H1 (cell line): ENCODE results near the gene GPC6. TPM values are rescaled to one million over a fixed set of nuclear protein-coding genes. Genes with fewer than 3 reads are reported as not detected.

ENCODE experiments used
- CTCF ChIA-PET: fragments of 300-600 bp; sonication (Branson Sonifier 250); formaldehyde crosslinking; loops from one replicate; lab custom pipeline; 2021; ENCODE audit not compliant: partially characterized antibody; lab: Charles Lee
- POLR2A ChIA-PET: fragments of 300-600 bp; sonication (Branson Sonifier 250); formaldehyde crosslinking; loops from one replicate; lab custom pipeline; 2021; ENCODE audit warnings: inconsistent platforms; ENCODE audit not compliant: partially characterized antibody; lab: Charles Lee
- DNase-seq, 2 experiments: peaks; one replicate each; pipeline versions ENCODE4 v3.0.0 to v3.0.0-alpha.2; 2010 to 2022; ENCODE audit warnings: low spot score in 2 of 2, low read depth in 1 of 2, mixed read lengths in 1 of 2
- FAIRE-seq: peaks from 2 replicates; lab custom pipeline; 2011; peaks lifted over from hg19 to GRCh38; lab: Jason Lieb, UNC
- H2AFZ ChIP-seq: 2 replicates; pipeline ENCODE4 v1.8.1; 2012; ENCODE audit warnings: low read length, inconsistent platforms
- H2AK5ac ChIP-seq: 2 replicates; pipeline ENCODE4 v1.6.1; 2013; ENCODE audit warnings: low read depth, low read length
- H2BK120ac ChIP-seq: replicated peaks from 2 replicates; pipeline ENCODE3; 2013; ENCODE audit warnings: low read depth, low read length, inconsistent platforms
- H2BK12ac ChIP-seq: 2 replicates; pipeline ENCODE4 v1.6.1; 2013; ENCODE audit warnings: low read depth, low read length
- H2BK15ac ChIP-seq: 2 replicates; pipeline ENCODE4 v1.6.1; 2013; ENCODE audit warnings: low read length
- H2BK20ac ChIP-seq: 2 replicates; pipeline ENCODE4 v1.6.1; 2013; ENCODE audit warnings: low read length
- H2BK5ac ChIP-seq: 2 replicates; pipeline ENCODE4 v1.6.1; 2013; ENCODE audit warnings: low read depth, low read length
- H3K14ac ChIP-seq: 2 replicates; pipeline ENCODE4 v1.6.1; 2013; ENCODE audit warnings: inconsistent platforms; ENCODE audit not compliant: insufficient read length
- H3K18ac ChIP-seq: 2 replicates; pipeline ENCODE4 v1.6.1; 2013; ENCODE audit warnings: low read length; ENCODE audit errors: extremely low read depth
- H3K23ac ChIP-seq: 2 replicates; pipeline ENCODE4 v1.6.1; 2013; ENCODE audit warnings: inconsistent platforms; ENCODE audit not compliant: insufficient read length
- H3K23me2 ChIP-seq: 2 replicates; pipeline ENCODE4 v1.6.1; 2013; ENCODE audit warnings: low read depth, low read length
- H3K27ac ChIP-seq: 2 replicates; pipeline ENCODE4 v1.6.1; 2011; ENCODE audit warnings: low read depth, low read length, inconsistent platforms
- H3K27me3 ChIP-seq, 4 experiments: replicated peaks in 1 of 4; 1 replicate in 1 of 4; 2 replicates in 3 of 4; pipeline versions ENCODE4 v1.6.1 to v1.8.1; 2011 to 2013; ENCODE audit warnings: low read length in 3 of 4, mild to moderate bottlenecking in 3 of 4, inconsistent platforms in 2 of 4, mixed read lengths in 2 of 4, moderate library complexity in 1 of 4; ENCODE audit not compliant: control insufficient read depth in 3 of 4, insufficient read depth in 3 of 4; ENCODE audit errors: extremely low read depth in 1 of 4
- H3K36me3 ChIP-seq, 4 experiments: 2 replicates each; pipeline versions ENCODE4 v1.6.1 to v1.8.1; 2011 to 2013; ENCODE audit warnings: mild to moderate bottlenecking in 4 of 4, low read length in 3 of 4, moderate library complexity in 2 of 4, control low read depth in 1 of 4, inconsistent platforms in 1 of 4; ENCODE audit not compliant: insufficient read depth in 4 of 4, control insufficient read depth in 2 of 4
- H3K4ac ChIP-seq: replicated peaks from 2 replicates; pipeline ENCODE3; 2013; ENCODE audit warnings: low read length, low read depth, mixed read lengths, inconsistent platforms; ENCODE audit not compliant: insufficient read length
- H3K4me1 ChIP-seq, 4 experiments: replicated peaks in 1 of 4; 1 replicate in 1 of 4; 2 replicates in 3 of 4; pipeline versions ENCODE4 v1.6.1 to v1.8.1; 2011 to 2013; ENCODE audit warnings: low read length in 3 of 4, inconsistent platforms in 2 of 4, mixed read lengths in 1 of 4; ENCODE audit not compliant: insufficient read depth in 4 of 4, control insufficient read depth in 3 of 4
- H3K4me2 ChIP-seq, 2 experiments: 2 replicates each; pipeline versions ENCODE4 v1.6.1 to v1.8.1; 2011 to 2013; ENCODE audit warnings: low read depth in 2 of 2, low read length in 2 of 2, control low read depth in 1 of 2, inconsistent platforms in 1 of 2, mild to moderate bottlenecking in 1 of 2; ENCODE audit not compliant: insufficient read depth in 1 of 2
- H3K4me3 ChIP-seq, 4 experiments: fragments of 200-600, 300-600 bp in 1 of 4; sonication (generic), shearing (Covaris generic), sonication (Bioruptor Twin) in 1 of 4; 2 replicates each; pipeline versions ENCODE4 v1.5.1 to v1.8.1; 2011 to 2016; ENCODE audit warnings: low read length in 4 of 4, low read depth in 3 of 4, control low read depth in 2 of 4, inconsistent platforms in 2 of 4, mild to moderate bottlenecking in 2 of 4, mixed read lengths in 1 of 4, moderate library complexity in 1 of 4; ENCODE audit not compliant: insufficient read depth in 2 of 4; ENCODE audit errors: extremely low read depth in 1 of 4
- H3K56ac ChIP-seq: replicated peaks from 2 replicates; pipeline ENCODE3; 2013; ENCODE audit warnings: low read depth, mild to moderate bottlenecking, mixed read lengths, low read length, inconsistent platforms; ENCODE audit not compliant: insufficient read length
- H3K79me1 ChIP-seq: 2 replicates; pipeline ENCODE4 v1.6.1; 2013; ENCODE audit warnings: low read depth, low read length, control low read depth
- H3K79me2 ChIP-seq, 2 experiments: 2 replicates each; pipeline versions ENCODE4 v1.6.1 to v1.8.1; 2012 to 2013; ENCODE audit warnings: low read length in 2 of 2, mild to moderate bottlenecking in 2 of 2, inconsistent platforms in 1 of 2; ENCODE audit not compliant: insufficient read depth in 2 of 2, control insufficient read depth in 1 of 2
- H3K9ac ChIP-seq, 4 experiments: replicated peaks in 1 of 4; 1 replicate in 1 of 4; 2 replicates in 3 of 4; pipeline versions ENCODE4 v1.6.1 to v1.8.1; 2011 to 2013; ENCODE audit warnings: low read depth in 3 of 4, low read length in 3 of 4, control low read depth in 2 of 4, mild to moderate bottlenecking in 2 of 4, moderate library complexity in 2 of 4, inconsistent platforms in 1 of 4; ENCODE audit errors: extremely low read depth in 1 of 4
- H3K9me3 ChIP-seq, 2 experiments: 2 replicates each; pipeline versions ENCODE4 v1.6.1 to v1.8.1; 2012 to 2013; ENCODE audit warnings: mild to moderate bottlenecking in 2 of 2, moderate library complexity in 2 of 2, control low read depth in 1 of 2, inconsistent platforms in 1 of 2, low read depth in 1 of 2, low read length in 1 of 2, mixed read lengths in 1 of 2; ENCODE audit not compliant: insufficient read depth in 2 of 2
- H4K20me1 ChIP-seq, 2 experiments: replicated peaks in 1 of 2; 2 replicates each; pipeline versions ENCODE3 to v1.8.1; 2011 to 2013; ENCODE audit warnings: inconsistent platforms in 2 of 2, low read length in 2 of 2, mild to moderate bottlenecking in 1 of 2; ENCODE audit not compliant: insufficient read depth in 2 of 2, control insufficient read depth in 1 of 2
- H4K5ac ChIP-seq: 2 replicates; pipeline ENCODE4 v1.6.1; 2013; ENCODE audit warnings: low read length, low read depth, mixed read lengths, inconsistent platforms; ENCODE audit not compliant: insufficient read length
- H4K8ac ChIP-seq: 2 replicates; pipeline ENCODE4 v1.8.0; 2013; ENCODE audit warnings: mild to moderate bottlenecking, moderate library complexity, low read length, inconsistent platforms; ENCODE audit not compliant: insufficient read depth; ENCODE audit errors: extremely low read depth
- H4K91ac ChIP-seq: replicated peaks from 2 replicates; pipeline ENCODE3; 2013; ENCODE audit warnings: low read length, mixed read lengths, inconsistent platforms; ENCODE audit not compliant: insufficient read length
- EP300 ChIP-seq, 2 experiments: IDR thresholded peaks; 1 replicate in 1 of 2; 2 replicates in 1 of 2; pipeline ENCODE4 v1.6.1; 2011 to 2012; ENCODE audit warnings: low read depth in 2 of 2, low read length in 2 of 2, mild to moderate bottlenecking in 2 of 2, borderline replicate concordance in 1 of 2, inconsistent platforms in 1 of 2, moderate library complexity in 1 of 2
- HDAC6 ChIP-seq: IDR thresholded peaks from one replicate; pipeline ENCODE4 v1.7.1; 2012; ENCODE audit warnings: low read depth, mild to moderate bottlenecking, inconsistent platforms, low read length, moderate library complexity
- KDM5A ChIP-seq: fragments of 200-600 bp; IDR thresholded peaks from 2 replicates; pipeline ENCODE4 v1.7.1; 2012; ENCODE audit warnings: mild to moderate bottlenecking, low read length, inconsistent platforms, mixed read lengths
- POU5F1 ChIP-seq: IDR thresholded peaks from 2 replicates; pipeline ENCODE4 v1.6.1; 2011; ENCODE audit warnings: low read depth, mild to moderate bottlenecking, low read length, moderate library complexity
- RXRA ChIP-seq: IDR thresholded peaks from 2 replicates; pipeline ENCODE4 v1.6.1; 2011; ENCODE audit warnings: low read depth, mild to moderate bottlenecking, low read length, moderate library complexity; ENCODE audit not compliant: insufficient read depth
- SP2 ChIP-seq: IDR thresholded peaks from 2 replicates; pipeline ENCODE4 v1.6.1; 2012; ENCODE audit warnings: mild to moderate bottlenecking, low read length, inconsistent platforms
- WGBS, 2 experiments: shearing (Covaris generic) in 1 of 2; methylation state at CpG; one replicate each; pipeline versions ENCODE4 v1.1.6 to v1.1.7; 2013 to 2015; ENCODE audit warnings: low lambda C conversion rate in 2 of 2, mixed read lengths in 2 of 2, inconsistent platforms in 1 of 2, low coverage in 1 of 2, missing lambda C conversion rate in 1 of 2; ENCODE audit not compliant: insufficient replicate concordance in 2 of 2, insufficient coverage in 1 of 2, insufficient read length in 1 of 2; ENCODE audit errors: extremely low coverage in 1 of 2, missing lambda C conversion rate in 1 of 2; 5-methylcytosine and 5-hydroxymethylcytosine counted together
- polyA plus RNA-seq, 7 experiments: library from polyadenylated mRNA; depleted of rRNA in 3 of 7; stranded (reverse) in 5 of 7; unstranded in 2 of 7; fragments of >200 nt in 5 of 7; fragments of 200-250 nt in 2 of 7; gene quantifications; 1 replicate in 5 of 7; 2 replicates in 1 of 7; 4 replicates in 1 of 7; pipeline versions ENCODE4 v1.2.1 to v1.2.3, GENCODE V29; 2011 to 2013; ENCODE audit warnings: missing spikeins in 2 of 7, mixed read lengths in 2 of 7
- total RNA-seq: library from RNA; stranded (reverse); fragmentation: NEBNext Ultra II Directional; extraction: Animal tissue kit (Norgen Biotek cat#: 25700); gene quantifications from 2 replicates; pipeline ENCODE4 v1.2.1, GENCODE V29; 2021

GPC6 gene
- total and polyA plus RNA-seq, 2 of the 8 experiments (the other 6 are each of a cell fraction or from before 2014, with no cell fraction given): 5.4 to 12.0 TPM

DNA sequence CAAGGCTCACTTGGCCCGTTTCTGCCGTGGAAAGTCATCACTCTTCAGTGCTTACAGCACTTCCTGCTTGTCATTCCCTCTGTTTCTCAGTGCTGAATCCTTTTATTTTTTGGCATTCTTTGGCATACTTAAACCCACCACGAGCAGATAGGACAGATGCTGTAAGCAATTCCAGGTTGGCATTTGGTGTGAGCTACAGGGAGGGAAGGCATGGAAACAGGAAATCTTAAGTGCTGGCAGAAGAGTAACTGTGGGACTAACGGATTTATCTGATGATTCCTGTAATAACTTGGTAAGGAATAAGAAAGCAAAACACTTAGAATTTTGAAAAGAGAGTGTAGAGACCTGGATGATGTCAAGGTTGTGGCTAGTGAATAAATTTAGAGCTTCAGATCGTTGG, 273.4 kb downstream of the GPC6 start:
- Histone ChIP-seq H3K23me2 (no peaks in the 10 kb centered on the region; the same call in 1 of the 2 replicates), H3K9me3 (no peaks in the 10 kb centered on the region), H2BK12ac (no peak overlapping the region), H2BK20ac (no peak overlapping the region), H2BK5ac (no peak overlapping the region), H3K9ac (no peak overlapping the region), H3K4ac (no peak overlapping the region), H4K5ac (no peak overlapping the region), H3K56ac (no peak overlapping the region), H3K4me3 (no peak overlapping the region), H3K27ac (no peak overlapping the region), H3K14ac (no peak overlapping the region), H2BK15ac (no peak overlapping the region), H2AK5ac (no peak overlapping the region), H2BK120ac (no peak overlapping the region), H3K79me1 (no peaks in the 10 kb centered on the region), H3K23ac (no peak overlapping the region), H3K18ac (no peak overlapping the region), H3K4me2 (no peak overlapping the region), H3K79me2 (no peaks in the 10 kb centered on the region), H4K8ac (no peak overlapping the region), H2AFZ (no peak overlapping the region), H3K4me1 (peaks cover 0 to 6% (median 3%) of the 10 kb centered on the region in 4 experiments; a peak in 2 of 7 replicates), H3K27me3 (no peaks in the 10 kb centered on the region), H4K91ac (no peak overlapping the region), H3K36me3 (no peaks in the 10 kb centered on the region), H4K20me1 (no peaks in the 10 kb centered on the region)
- WGBS, 2 experiments: 90% methylated on average over 5 of the region's 5 CpGs; no CpG with 5 or more reads in 1 of the 2 experiments
- TF ChIP-seq SP2 (no peak), POU5F1 (no peak), RXRA (no peak), HDAC6 (no peak), EP300 (IDR thresholded peaks at IDR 0.05; ENCODE audit: borderline replicate concordance in 1 of 2, low read depth in 2 of 2, low read length in 2 of 2) (no peak), KDM5A (no peak)
- CTCF ChIA-PET: interaction anchor here (0.7 to 1.5 kb wide), 4 partner anchors 13 to 915 kb away, joined by 3 to 4 read pairs (median 3); no protein-coding TSS in a partner anchor
- POLR2A ChIA-PET: no interaction called here
- FAIRE-seq (no peak), DNase-seq (no peak)
